ENCODE results near the gene TUBB2A. TPM values are rescaled to one million over a fixed set of nuclear protein-coding genes. Genes with fewer than 3 reads are reported as not detected.

Gene TUBB2A
- total RNA-seq, 3 donors from 2014 or later (not counting 1 experiment from before 2014, with no cell fraction given), result 9.2 to 13.2 (median 11.4) TPM

GRCh38 chr6:3109761-3110160 is 47.6 kb downstream of the TUBB2A start:
- H3K36me3 Mint-ChIP-seq, result peaks cover 37% of the 10 kb centered on the region
- no peak for ATAC-seq
- H3K27ac ChIP-seq (ENCODE audit: low read length), result no peak overlapping the region
- 100% methylated on average over 1 of the region's 3 CpGs for WGBS (ENCODE audit: insufficient coverage)
- no peaks in the 10 kb centered on the region for H3K27me3 ChIP-seq (ENCODE audit: control insufficient read depth, insufficient read depth, low read length)
- H3K4me1 Mint-ChIP-seq, result peaks cover 5% of the 10 kb centered on the region in 2 donors
- H3K36me3 ChIP-seq (ENCODE audit: control insufficient read depth, insufficient read depth, low read length), result peaks cover 79% of the 10 kb centered on the region
- H3K9me3 ChIP-seq (ENCODE audit: control insufficient read depth, insufficient read depth, low read length), result no peaks in the 10 kb centered on the region
- H3K9me3 Mint-ChIP-seq, result no peaks in the 10 kb centered on the region
- H3K4me3 ChIP-seq (ENCODE audit: low read length), result no peak overlapping the region
- intact Hi-C loops (cut with micrococcal nuclease), result no loop called here
- no peaks in the 10 kb centered on the region for H3K4me1 ChIP-seq (ENCODE audit: control insufficient read depth, insufficient read depth, low read length)
- H3K27ac Mint-ChIP-seq, result no peak overlapping the region
- DNase-seq, result no peak
- H3K27me3 Mint-ChIP-seq (ENCODE audit: low read depth in 2 of 2), result no peaks in the 10 kb centered on the region
- TF ChIP-seq CTCF (IDR thresholded peaks at IDR 0.05), result no peak
- H3K4me3 Mint-ChIP-seq, result no peak overlapping the region

- Histone ChIP-seq H3K4me1 (ENCODE audit: control insufficient read depth, insufficient read depth, low read length) (no peaks in the 10 kb centered on the region), H3K9me3 (ENCODE audit: control insufficient read depth, insufficient read depth, low read length) (no peaks in the 10 kb centered on the region), H3K4me3 (ENCODE audit: low read length) (no peak overlapping the region), H3K36me3 (ENCODE audit: control insufficient read depth, insufficient read depth, low read length) (peaks cover 80% of the 10 kb centered on the region), H3K27me3 (ENCODE audit: control insufficient read depth, insufficient read depth, low read length) (no peaks in the 10 kb centered on the region), H3K27ac (ENCODE audit: low read length) (no peak overlapping the region)
- Mint-ChIP-seq H3K4me3 (no peak overlapping the region), H3K27ac (peak overlapping the region; percentile 23 to 45), H3K4me1 (peaks cover 5 to 12% of the 10 kb centered on the region in 2 donors), H3K27me3 (ENCODE audit: low read depth in 2 of 2) (no peaks in the 10 kb centered on the region), H3K36me3 (peaks cover 46% of the 10 kb centered on the region), H3K9me3 (no peaks in the 10 kb centered on the region)
- DNase-seq (no peak), ATAC-seq (no peak)
- WGBS (ENCODE audit: insufficient coverage), result 99% methylated on average over 10 of the region's 10 CpGs
- intact Hi-C loops (cut with micrococcal nuclease), result no loop called here
- TF ChIP-seq CTCF (IDR thresholded peaks at IDR 0.05), result no peak
These were observed 48.5 kb downstream of the TUBB2A start for GRCh38 chr6:3108746-3109414.

Other genes with a start within 250 kb of the TUBB2A start
- gene SERPINB6, start 186.0 kb downstream of the TUBB2A start, total RNA-seq, result 100 to 1,000 TPM; 120 to 135 (median 129) TPM
- gene NQO2, start 157.7 kb downstream of the TUBB2A start, total RNA-seq, result 10 to 100 TPM; 13.1 to 21.7 (median 16.2) TPM
- 10 to 100 TPM; 30.9 to 44.8 (median 34.5) TPM for gene RIPK1, start 89.0 kb downstream of the TUBB2A start, total RNA-seq
- 1 to 10 TPM; 2.9 to 5.9 (median 5.7) TPM for gene BPHL, start 38.8 kb downstream of the TUBB2A start, total RNA-seq
- gene TUBB2B, start 70.1 kb upstream of the TUBB2A start, total RNA-seq, result under 1 TPM in 2 of 3 donors, not detected in 1; 0.66 to 0.75 TPM
- 10 to 100 TPM in 2 of 3 donors, 1 to 10 TPM in 1; 8.3 to 15.3 (median 11.3) TPM for gene PSMG4, start 101.4 kb upstream of the TUBB2A start, total RNA-seq